SU-DHL-6 (cell line): ENCODE data around the gene ATP2B1.

Experiments used
- H2AFZ ChIP-seq: fragments of 200-600 bp; sonication (generic); 2 replicates; pipeline ENCODE4 v1.6.1; 2014; ENCODE audit warnings: low read depth, mild to moderate bottlenecking, moderate library complexity, mixed read lengths, antibody characterized with exemption, low read length; ENCODE audit not compliant: severe bottlenecking
- H3F3A ChIP-seq: fragments of 200-600 bp; shearing (Covaris generic); 2 replicates; pipeline ENCODE4 v1.6.0; 2016; ENCODE audit warnings: antibody characterized with exemption, mild to moderate bottlenecking; ENCODE audit not compliant: insufficient read depth
- H3K27ac ChIP-seq: fragments of 200-600 bp; sonication (generic); 2 replicates; pipeline ENCODE4 v1.5.1; 2016; ENCODE audit warnings: low read depth, mild to moderate bottlenecking, low read length, moderate library complexity, mixed read lengths
- H3K27me3 ChIP-seq: fragments of 200-600 bp; sonication (generic), shearing (Covaris generic); 2 replicates; pipeline ENCODE4 v1.6.0; 2014; ENCODE audit warnings: mild to moderate bottlenecking, low read length
- H3K36me3 ChIP-seq: fragments of 200-600 bp; sonication (generic); 2 replicates; pipeline ENCODE4 v1.6.1; 2014; ENCODE audit warnings: mild to moderate bottlenecking, low read length, mixed read lengths
- H3K4me2 ChIP-seq: fragments of 300-600, 200-600 bp; shearing (Covaris generic), sonication (generic); 2 replicates; pipeline ENCODE4 v1.6.0; 2014; ENCODE audit warnings: low read length, low read depth, mild to moderate bottlenecking; ENCODE audit not compliant: poor library complexity, severe bottlenecking
- H3K4me3 ChIP-seq: fragments of 200-600 bp; sonication (generic); 2 replicates; pipeline ENCODE4 v1.5.1; 2014; ENCODE audit warnings: antibody characterized with exemption, low read length, mild to moderate bottlenecking, mixed read lengths; ENCODE audit not compliant: insufficient read depth, poor library complexity, severe bottlenecking
- H3K79me2 ChIP-seq: fragments of 200-600 bp; sonication (generic); 2 replicates; pipeline ENCODE4 v1.6.1; 2014; ENCODE audit warnings: mild to moderate bottlenecking, low read length, moderate library complexity; ENCODE audit not compliant: insufficient read depth
- H3K9ac ChIP-seq: fragments of 200-600 bp; sonication (generic); 2 replicates; pipeline ENCODE4 v1.7.0; 2014; ENCODE audit warnings: mild to moderate bottlenecking, low read length
- H3K9me2 ChIP-seq: fragments of 200-600 bp; sonication (generic); replicated peaks from 2 replicates; pipeline ENCODE4 v1.6.1; 2014; ENCODE audit warnings: low read length; ENCODE audit not compliant: insufficient read depth
- H3K9me3 ChIP-seq: fragments of 200-600 bp; sonication (generic); 2 replicates; pipeline ENCODE4 v1.6.1; 2014; ENCODE audit warnings: low read length, mixed read lengths; ENCODE audit not compliant: insufficient read depth
- H4K20me1 ChIP-seq: fragments of 200-600 bp; sonication (generic); 2 replicates; pipeline ENCODE4 v1.6.1; 2014; ENCODE audit warnings: low read depth, mild to moderate bottlenecking, antibody characterized with exemption, low read length, moderate library complexity, mixed read lengths
- CTCF ChIP-seq: fragments of 200-600 bp; sonication (generic); IDR thresholded peaks from one replicate; pipeline ENCODE4 v1.5.1; 2017; ENCODE audit warnings: antibody characterized with exemption, mild to moderate bottlenecking, low read length, moderate library complexity; ENCODE audit not compliant: insufficient read depth, poor library complexity, severe bottlenecking
- EZH2phosphoT487 ChIP-seq: fragments of 200-600 bp; sonication (generic), shearing (Covaris generic); conservative IDR thresholded peaks from 2 replicates; pipeline ENCODE4 v1.6.1; 2018; ENCODE audit warnings: mild to moderate bottlenecking, antibody characterized with exemption, low read length, moderate library complexity, mixed read lengths

The ATP2B1 gene

GRCh38 chr12:89753997-89754396 lies 45.4 kb upstream of the ATP2B1 start:
- Histone ChIP-seq H2AFZ (no peak overlapping the region), H3K36me3 (no peaks in the 10 kb centered on the region), H3F3A (no peaks in the 10 kb centered on the region; the same call in 1 of the 2 replicates), H3K4me2 (no peak overlapping the region), H3K27me3 (no peaks in the 10 kb centered on the region), H3K9me3 (no peaks in the 10 kb centered on the region), H4K20me1 (no peaks in the 10 kb centered on the region), H3K27ac (no peak overlapping the region), H3K79me2 (no peaks in the 10 kb centered on the region), H3K4me3 (no peak overlapping the region), H3K9ac (no peak overlapping the region), H3K9me2 (no peaks in the 10 kb centered on the region)
- TF ChIP-seq EZH2phosphoT487: no peak
- no peak for TF ChIP-seq CTCF

- Histone ChIP-seq H3K27me3 (no peaks in the 10 kb centered on the region), H3K27ac (no peak overlapping the region), H3F3A (no peaks in the 10 kb centered on the region; the same call in 1 of the 2 replicates), H3K9ac (no peak overlapping the region), H3K4me2 (no peak overlapping the region), H3K36me3 (no peaks in the 10 kb centered on the region), H2AFZ (no peak overlapping the region), H3K9me2 (no peaks in the 10 kb centered on the region), H3K9me3 (no peaks in the 10 kb centered on the region), H3K79me2 (no peaks in the 10 kb centered on the region), H3K4me3 (no peak overlapping the region), H4K20me1 (no peaks in the 10 kb centered on the region)
- TF ChIP-seq EZH2phosphoT487: no peak
- no peak for TF ChIP-seq CTCF
Measured at GRCh38 chr12:89752341-89752740, 43.7 kb upstream of the ATP2B1 start.

DNA sequence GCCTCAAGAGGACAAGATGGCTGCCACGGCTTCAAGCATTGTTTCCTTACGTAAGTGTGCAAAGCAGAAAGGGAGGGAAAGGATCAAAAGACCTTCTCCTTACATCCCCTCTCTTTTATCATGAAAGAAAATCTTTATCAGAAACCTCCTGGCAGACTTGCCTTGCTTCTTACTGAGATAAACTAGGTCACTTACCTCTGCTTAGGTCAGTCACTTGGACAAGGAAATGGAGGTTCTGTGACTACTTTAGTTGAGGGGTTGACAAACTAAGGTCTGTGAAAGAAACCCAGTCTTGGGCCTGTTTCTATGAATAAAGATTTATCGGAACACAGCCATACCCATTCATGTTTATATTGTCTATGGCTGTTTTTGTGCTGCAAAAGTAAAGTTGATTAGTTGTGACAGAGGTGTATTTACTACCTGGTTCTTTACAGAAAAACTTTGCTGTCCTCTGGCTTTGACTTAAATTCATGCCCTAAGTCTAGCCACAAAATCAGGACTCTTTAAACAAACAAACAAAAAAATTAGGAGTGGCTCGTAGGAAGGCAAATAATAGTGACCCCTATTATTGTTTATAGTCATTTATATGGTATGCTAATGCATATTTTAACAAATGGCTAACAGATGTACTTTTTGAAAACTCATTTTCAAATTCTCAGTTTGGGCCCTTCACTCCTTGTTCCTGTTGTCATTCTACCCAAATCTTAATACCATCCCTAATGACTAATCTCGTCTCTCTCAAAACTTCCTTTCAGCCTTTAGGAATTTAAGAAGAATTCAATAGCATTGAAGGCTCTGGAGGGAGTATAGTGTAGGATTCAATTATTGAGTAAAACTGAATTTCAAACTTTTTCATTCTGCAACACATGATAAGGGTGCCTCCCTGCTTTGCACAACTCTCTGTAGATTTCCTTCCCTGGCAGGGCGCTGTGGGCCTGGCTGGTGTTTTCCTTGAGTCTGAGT lies 42.0 kb upstream of the ATP2B1 start:
- Histone ChIP-seq H3K27me3 (no peaks in the 10 kb centered on the region), H3K79me2 (no peaks in the 10 kb centered on the region), H3K9me3 (no peaks in the 10 kb centered on the region), H3K36me3 (no peaks in the 10 kb centered on the region), H3K4me2 (no peak overlapping the region), H3K4me3 (no peak overlapping the region), H3K27ac (no peak overlapping the region), H3F3A (no peaks in the 10 kb centered on the region; the same call in 1 of the 2 replicates), H3K9me2 (no peaks in the 10 kb centered on the region), H3K9ac (no peak overlapping the region), H4K20me1 (no peaks in the 10 kb centered on the region), H2AFZ (no peak overlapping the region)
- TF ChIP-seq CTCF: no peak
- TF ChIP-seq EZH2phosphoT487: no peak
